ENCODE measurements around the gene MAT2A.

GRCh38 chr2:85577386-85578242 is 38.6 kb downstream of the MAT2A start, which contains the start of gene VAMP8:
- TF ChIP-seq FOXK2 (IDR thresholded peaks at IDR 0.05), result no peak
- no peak for TF ChIP-seq ZNF384 (IDR thresholded peaks at IDR 0.05)
- no peak for TF ChIP-seq BHLHE40 (IDR thresholded peaks at IDR 0.05; ENCODE audit: borderline replicate concordance)
- TF ChIP-seq FOXM1 (IDR thresholded peaks at IDR 0.05; ENCODE audit: borderline replicate concordance), result no peak
